ENCODE results near the gene ARID5A.

The ARID5A gene

DNA sequence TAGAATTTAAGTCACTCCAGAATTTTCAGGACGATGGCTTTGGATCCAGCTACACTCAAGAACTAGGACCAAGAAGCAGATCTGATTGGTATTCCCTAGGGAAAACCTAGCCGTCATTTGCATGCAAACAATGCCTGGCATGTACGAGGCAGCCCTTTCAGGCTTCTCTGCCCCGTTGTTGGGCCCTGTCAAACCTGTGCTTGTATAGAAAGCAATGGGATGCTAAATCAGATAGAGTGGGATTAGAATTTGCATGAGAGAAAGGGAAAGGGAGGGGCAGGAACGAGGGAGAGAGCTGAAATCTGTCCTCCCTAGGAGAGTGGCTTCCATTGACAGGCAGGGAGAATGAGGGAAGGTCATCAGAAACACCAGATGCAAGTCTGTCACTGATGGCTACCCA, 28.6 kb downstream of the ARID5A start:
- H3K4me3 ChIP-seq: no peak overlapping the region
- no peaks in the 10 kb centered on the region for H3K9me3 ChIP-seq (ENCODE audit: low read depth, low read length)
- DNase-seq (ENCODE audit: low read depth, low spot score): no peak
- no peak overlapping the region for H3K9ac ChIP-seq (ENCODE audit: insufficient read length)
- no peaks in the 10 kb centered on the region for H3K36me3 ChIP-seq (ENCODE audit: insufficient read depth, low read length)
- TF ChIP-seq EZH2 (IDR thresholded peaks at IDR 0.05): no peak
- TF ChIP-seq FOXP2 (optimal IDR thresholded peaks at IDR 0.05; ENCODE audit: control extremely low read depth, extremely low read length, insufficient read depth): no peak
- no peak for TF ChIP-seq POLR2AphosphoS5 (IDR thresholded peaks at IDR 0.05; ENCODE audit: borderline replicate concordance, low read depth, low read length)
- H3K27ac ChIP-seq: no peak overlapping the region

DNA sequence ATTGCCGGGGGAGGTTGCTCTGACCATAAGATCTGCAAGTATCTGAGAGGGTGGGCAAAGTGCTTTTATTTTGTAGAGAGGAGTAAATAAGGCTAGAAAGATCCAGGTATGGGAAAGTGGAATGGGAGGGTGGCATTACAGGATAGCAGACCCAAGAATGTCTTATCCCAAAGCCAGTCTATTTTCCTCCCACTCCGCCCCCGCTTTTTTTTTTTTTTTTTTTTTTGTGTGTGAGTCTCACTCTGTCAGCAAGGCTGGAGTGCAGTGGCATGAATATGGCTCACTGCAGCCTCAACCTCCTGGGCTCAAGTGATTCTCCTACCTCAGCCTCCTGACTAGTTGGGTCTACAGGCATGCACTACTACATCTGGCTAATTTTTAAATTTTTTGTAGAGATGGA, 31.5 kb downstream of the ARID5A start:
- no peak overlapping the region for H3K27ac ChIP-seq
- H3K9me3 ChIP-seq (ENCODE audit: low read depth, low read length): no peaks in the 10 kb centered on the region
- no peak overlapping the region for H3K4me3 ChIP-seq
- no peaks in the 10 kb centered on the region for H3K36me3 ChIP-seq (ENCODE audit: insufficient read depth, low read length)
- no peak overlapping the region for H3K9ac ChIP-seq (ENCODE audit: insufficient read length)
- no peak for DNase-seq (ENCODE audit: low read depth, low spot score)
- TF ChIP-seq POLR2AphosphoS5 (IDR thresholded peaks at IDR 0.05; ENCODE audit: borderline replicate concordance, low read depth, low read length) (no peak), EZH2 (IDR thresholded peaks at IDR 0.05) (no peak), FOXP2 (optimal IDR thresholded peaks at IDR 0.05; ENCODE audit: control extremely low read depth, extremely low read length, insufficient read depth) (no peak)

DNA sequence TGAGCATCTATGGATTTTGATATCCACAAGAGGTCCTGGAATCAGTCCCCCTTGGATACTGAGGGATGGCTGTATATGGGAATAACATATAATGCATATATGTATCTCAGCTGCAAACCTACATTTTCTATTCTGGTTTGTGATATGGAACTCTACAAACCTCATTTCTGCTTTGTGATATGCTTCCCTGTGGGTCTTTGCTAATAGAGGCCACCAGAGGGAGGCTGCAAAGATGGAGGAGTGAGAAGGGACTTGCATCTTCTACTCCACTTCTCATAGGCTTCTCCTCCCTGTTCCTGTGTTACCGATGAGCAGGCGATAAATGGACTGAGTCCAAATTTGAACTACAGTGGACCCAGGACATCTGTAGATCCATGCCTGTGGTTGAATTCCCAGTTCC, 37.8 kb downstream of the ARID5A start:
- no peak for TF ChIP-seq POLR2AphosphoS5 (IDR thresholded peaks at IDR 0.05; ENCODE audit: borderline replicate concordance, low read depth, low read length)
- no peaks in the 10 kb centered on the region for H3K36me3 ChIP-seq (ENCODE audit: insufficient read depth, low read length)
- no peak overlapping the region for H3K4me3 ChIP-seq
- DNase-seq (ENCODE audit: low read depth, low spot score): no peak
- no peak overlapping the region for H3K27ac ChIP-seq
- no peaks in the 10 kb centered on the region for H3K9me3 ChIP-seq (ENCODE audit: low read depth, low read length)
- H3K9ac ChIP-seq (ENCODE audit: insufficient read length): no peak overlapping the region

DNA sequence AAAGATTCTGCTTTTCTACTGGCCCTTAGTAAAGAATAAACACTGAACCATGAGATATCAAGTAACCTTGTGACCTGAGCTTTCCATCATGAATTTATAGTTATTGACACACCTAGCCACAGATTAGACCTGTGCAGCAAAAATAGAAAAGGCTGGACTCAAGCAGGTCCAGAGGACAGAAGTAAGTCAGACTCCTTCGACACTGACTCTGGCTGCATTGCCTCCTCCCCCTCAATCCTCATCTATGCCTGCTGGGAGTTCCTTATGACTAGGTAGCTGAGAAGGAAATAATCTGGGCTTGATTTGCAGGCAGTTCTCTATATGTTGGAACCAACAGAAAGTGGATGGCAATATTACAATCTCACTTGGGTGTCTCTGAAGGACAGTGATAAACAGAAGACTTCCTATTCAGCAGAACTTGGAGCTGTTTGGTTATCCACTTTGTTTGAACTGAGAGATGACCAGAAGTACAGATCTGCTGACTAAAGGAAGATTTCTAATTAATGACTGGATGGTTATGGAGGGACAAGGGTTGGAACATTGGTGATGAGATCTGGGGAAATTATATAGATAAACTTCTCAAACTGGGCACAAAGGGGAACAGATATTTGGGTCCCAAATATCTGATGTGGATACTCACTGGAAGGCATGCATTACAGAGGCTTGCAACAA, 39.4 kb downstream of the ARID5A start:
- H3K9me3 ChIP-seq (ENCODE audit: low read depth, low read length): no peaks in the 10 kb centered on the region
- TF ChIP-seq FOXP2 (optimal IDR thresholded peaks at IDR 0.05; ENCODE audit: control extremely low read depth, extremely low read length, insufficient read depth): no peak
- no peak for TF ChIP-seq POLR2AphosphoS5 (IDR thresholded peaks at IDR 0.05; ENCODE audit: borderline replicate concordance, low read depth, low read length)
- no peak for TF ChIP-seq EZH2 (IDR thresholded peaks at IDR 0.05)
- H3K9ac ChIP-seq (ENCODE audit: insufficient read length): no peak overlapping the region
- no peak overlapping the region for H3K27ac ChIP-seq
- H3K4me3 ChIP-seq: no peak overlapping the region
- H3K36me3 ChIP-seq (ENCODE audit: insufficient read depth, low read length): no peaks in the 10 kb centered on the region
- DNase-seq (ENCODE audit: low read depth, low spot score): no peak

DNA sequence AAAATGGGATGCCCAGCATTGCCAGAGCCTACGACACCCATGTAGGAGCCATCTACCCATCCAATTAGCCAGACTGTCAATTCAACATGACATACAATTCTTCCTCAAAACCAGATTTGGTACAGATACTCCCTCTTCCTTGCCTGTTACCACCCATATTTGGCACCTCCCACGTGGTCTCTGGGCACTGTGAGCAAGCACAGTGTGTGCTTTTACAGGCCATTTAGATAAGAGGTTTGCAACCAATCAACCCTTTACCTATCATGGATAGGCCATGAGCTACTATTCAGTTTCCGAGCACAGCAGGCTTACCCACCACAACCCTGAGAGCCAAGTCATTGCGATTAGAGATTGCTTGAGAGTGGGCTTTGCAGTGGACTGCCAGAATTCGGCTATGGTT, 40.9 kb downstream of the ARID5A start:
- no peaks in the 10 kb centered on the region for H3K9me3 ChIP-seq (ENCODE audit: low read depth, low read length)
- no peak for TF ChIP-seq EZH2 (IDR thresholded peaks at IDR 0.05)
- TF ChIP-seq POLR2AphosphoS5 (IDR thresholded peaks at IDR 0.05; ENCODE audit: borderline replicate concordance, low read depth, low read length): no peak
- TF ChIP-seq FOXP2 (optimal IDR thresholded peaks at IDR 0.05; ENCODE audit: control extremely low read depth, extremely low read length, insufficient read depth): no peak
- no peak overlapping the region for H3K9ac ChIP-seq (ENCODE audit: insufficient read length)
- no peak for DNase-seq (ENCODE audit: low read depth, low spot score)
- no peak overlapping the region for H3K4me3 ChIP-seq
- no peaks in the 10 kb centered on the region for H3K36me3 ChIP-seq (ENCODE audit: insufficient read depth, low read length)
- H3K27ac ChIP-seq: no peak overlapping the region

DNA sequence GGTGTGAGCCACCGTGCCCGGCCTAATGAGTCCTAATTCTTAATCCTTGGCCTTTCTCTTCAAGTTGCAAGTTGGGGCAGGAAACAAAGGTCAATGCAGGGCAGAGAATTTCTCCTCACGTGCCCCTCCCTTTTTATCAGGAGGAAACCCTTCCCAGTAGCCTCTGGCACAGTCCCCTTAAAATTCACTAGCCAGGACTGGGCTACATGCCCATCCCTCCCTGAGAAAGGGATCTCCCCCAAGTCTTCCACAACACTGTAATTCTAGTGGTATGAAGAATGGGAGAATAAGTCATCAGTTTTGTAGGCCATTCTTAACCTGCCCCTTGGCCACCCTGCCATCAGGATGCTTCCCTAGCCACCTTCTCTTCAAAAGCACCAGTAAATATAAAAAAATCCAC, 42.2 kb downstream of the ARID5A start:
- H3K9me3 ChIP-seq (ENCODE audit: low read depth, low read length): no peaks in the 10 kb centered on the region
- no peak overlapping the region for H3K9ac ChIP-seq (ENCODE audit: insufficient read length)
- no peak overlapping the region for H3K4me3 ChIP-seq
- DNase-seq (ENCODE audit: low read depth, low spot score): no peak
- no peak overlapping the region for H3K27ac ChIP-seq
- TF ChIP-seq EZH2 (IDR thresholded peaks at IDR 0.05) (no peak), FOXP2 (optimal IDR thresholded peaks at IDR 0.05; ENCODE audit: control extremely low read depth, extremely low read length, insufficient read depth) (no peak), POLR2AphosphoS5 (IDR thresholded peaks at IDR 0.05; ENCODE audit: borderline replicate concordance, low read depth, low read length) (no peak)
- H3K36me3 ChIP-seq (ENCODE audit: insufficient read depth, low read length): no peaks in the 10 kb centered on the region

DNA sequence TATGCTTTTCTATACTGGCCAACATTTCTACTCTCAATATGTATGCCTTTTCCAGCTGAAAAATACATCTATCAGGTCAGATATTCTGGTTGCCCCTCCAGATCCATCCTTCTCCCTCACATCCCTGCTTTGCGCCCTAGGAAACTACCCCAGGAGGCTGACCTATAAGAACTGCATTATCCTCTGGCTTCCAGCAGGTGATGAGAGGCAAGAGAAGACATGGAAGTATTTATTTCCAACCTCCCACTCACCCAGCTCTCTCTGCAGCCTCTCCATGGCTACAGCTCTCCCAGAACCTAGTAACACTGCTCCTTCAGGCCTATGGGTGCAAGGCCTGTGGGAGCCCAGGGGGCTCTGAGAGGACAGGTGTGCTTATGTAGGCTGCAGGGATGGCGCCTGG, 42.9 kb downstream of the ARID5A start:
- no peak overlapping the region for H3K27ac ChIP-seq
- H3K9me3 ChIP-seq (ENCODE audit: low read depth, low read length): no peaks in the 10 kb centered on the region
- no peak overlapping the region for H3K9ac ChIP-seq (ENCODE audit: insufficient read length)
- H3K4me3 ChIP-seq: no peak overlapping the region
- no peak for DNase-seq (ENCODE audit: low read depth, low spot score)
- H3K36me3 ChIP-seq (ENCODE audit: insufficient read depth, low read length): peaks cover 2% of the 10 kb centered on the region; the same call in 1 of the 2 replicates
- TF ChIP-seq POLR2AphosphoS5 (IDR thresholded peaks at IDR 0.05; ENCODE audit: borderline replicate concordance, low read depth, low read length) (no peak), EZH2 (IDR thresholded peaks at IDR 0.05) (no peak), FOXP2 (optimal IDR thresholded peaks at IDR 0.05; ENCODE audit: control extremely low read depth, extremely low read length, insufficient read depth) (no peak)

DNA sequence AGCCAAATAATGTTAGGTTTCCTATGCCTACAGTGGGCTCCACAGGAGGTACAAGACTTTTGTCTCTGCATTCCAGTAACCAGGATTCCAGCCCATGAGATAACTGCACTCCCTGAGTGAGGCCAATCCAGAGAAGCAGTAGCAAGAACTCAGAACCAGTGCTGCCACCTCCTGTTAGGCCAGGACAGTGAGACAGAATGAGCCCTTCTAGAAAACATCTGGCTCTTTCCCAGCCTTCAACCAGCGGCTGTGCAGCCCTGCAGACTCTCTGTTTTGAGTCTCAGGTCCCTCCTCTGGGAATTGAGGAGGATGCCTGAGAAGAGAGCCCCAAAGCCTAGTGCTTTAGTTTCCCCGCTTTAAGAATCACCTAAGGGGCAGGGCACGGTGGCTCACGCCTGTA, 44.2 kb downstream of the ARID5A start:
- peaks cover 7% of the 10 kb centered on the region for H3K36me3 ChIP-seq (ENCODE audit: insufficient read depth, low read length)
- H3K4me3 ChIP-seq: no peak overlapping the region
- no peaks in the 10 kb centered on the region for H3K9me3 ChIP-seq (ENCODE audit: low read depth, low read length)
- no peak overlapping the region for H3K9ac ChIP-seq (ENCODE audit: insufficient read length)
- DNase-seq (ENCODE audit: low read depth, low spot score): no peak
- no peak overlapping the region for H3K27ac ChIP-seq
- TF ChIP-seq FOXP2 (optimal IDR thresholded peaks at IDR 0.05; ENCODE audit: control extremely low read depth, extremely low read length, insufficient read depth) (no peak), EZH2 (IDR thresholded peaks at IDR 0.05) (no peak), POLR2AphosphoS5 (IDR thresholded peaks at IDR 0.05; ENCODE audit: borderline replicate concordance, low read depth, low read length) (no peak)

DNA sequence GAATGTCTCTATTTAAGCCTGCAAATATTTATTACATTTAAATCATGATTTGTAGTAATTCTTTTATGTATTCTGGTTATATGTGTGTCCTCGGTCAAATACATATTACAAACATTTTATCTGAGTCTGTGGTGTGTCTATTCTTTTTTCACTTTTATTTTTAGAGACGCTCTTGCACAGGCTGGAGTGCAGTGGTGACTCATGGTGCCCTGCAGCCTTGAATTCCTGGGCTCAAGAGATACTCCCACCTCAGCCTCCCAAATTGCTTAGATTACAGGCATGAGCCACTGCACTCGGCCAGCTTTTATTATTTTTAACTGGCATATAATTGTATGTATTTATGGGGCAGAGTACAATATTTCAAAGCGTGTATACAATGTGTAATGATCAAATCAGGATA, 47.5 kb downstream of the ARID5A start:
- Histone ChIP-seq H3K27ac (no peak overlapping the region), H3K36me3 (ENCODE audit: insufficient read depth, low read length) (peaks cover 12% of the 10 kb centered on the region), H3K9me3 (ENCODE audit: low read depth, low read length) (no peaks in the 10 kb centered on the region), H3K9ac (ENCODE audit: insufficient read length) (no peak overlapping the region), H3K4me3 (no peak overlapping the region)
- DNase-seq (ENCODE audit: low read depth, low spot score): no peak
- TF ChIP-seq FOXP2 (optimal IDR thresholded peaks at IDR 0.05; ENCODE audit: control extremely low read depth, extremely low read length, insufficient read depth) (no peak), POLR2AphosphoS5 (IDR thresholded peaks at IDR 0.05; ENCODE audit: borderline replicate concordance, low read depth, low read length) (no peak), EZH2 (IDR thresholded peaks at IDR 0.05) (no peak)

Measured in SK-N-MC (cell line).